A673 (cell line): ENCODE data around the gene PTPN5. TPM values are rescaled to one million over a fixed set of nuclear protein-coding genes. Genes with fewer than 3 reads are reported as not detected.

ENCODE experiments used
- BruUV-seq: library from RNA; stranded (reverse); fragments of 400-500 nt; replicated peaks from 2 replicates; lab custom pipeline; 2021; lab: Mats Ljungman, UMichigan
- CTCF ChIA-PET: fragments of 300-600 bp; sonication (Branson Sonifier 250); formaldehyde crosslinking; loops from one replicate; lab custom pipeline; 2022; ENCODE audit warnings: antibody characterized with exemption; lab: Charles Lee
- POLR2A ChIA-PET: fragments of 300-600 bp; sonication (Branson Sonifier 250); formaldehyde crosslinking; loops from one replicate; lab custom pipeline; 2022; ENCODE audit warnings: antibody characterized with exemption; ENCODE audit not compliant: low non-redundant PET; lab: Charles Lee
- DNase-seq: peaks from one replicate; pipeline ENCODE4 v3.0.0-alpha.2; 2015; ENCODE audit warnings: low spot score
- H3K27ac ChIP-seq: fragments of 200-600 bp; sonication (generic); 2 replicates; pipeline ENCODE4 v1.5.1; 2016; ENCODE audit warnings: mixed run types, low read depth, mild to moderate bottlenecking, mixed read lengths, antibody characterized with exemption, low read length; ENCODE audit not compliant: poor library complexity, severe bottlenecking
- H3K27me3 ChIP-seq: fragments of 200-600 bp; sonication (generic); replicated peaks from 2 replicates; pipeline ENCODE4 v1.6.1; 2017; ENCODE audit warnings: mixed run types, low read depth, mild to moderate bottlenecking, mixed read lengths, antibody characterized with exemption, low read length; ENCODE audit not compliant: insufficient read depth, poor library complexity
- H3K36me3 ChIP-seq: fragments of 200-600 bp; sonication (generic); 2 replicates; pipeline ENCODE4 v1.6.1; 2016; ENCODE audit warnings: mixed run types, mild to moderate bottlenecking, mixed read lengths, antibody characterized with exemption, low read length; ENCODE audit not compliant: insufficient read depth, poor library complexity, severe bottlenecking
- H3K4me1 ChIP-seq: fragments of 200-600 bp; sonication (generic); 2 replicates; pipeline ENCODE4 v1.6.1; 2017; ENCODE audit warnings: mixed run types, mild to moderate bottlenecking, mixed read lengths, antibody characterized with exemption, low read length; ENCODE audit not compliant: insufficient read depth, poor library complexity, severe bottlenecking
- H3K4me3 ChIP-seq: fragments of 200-600 bp; sonication (generic); 2 replicates; pipeline ENCODE4 v1.5.1; 2016; ENCODE audit warnings: low read depth, mixed run types, mild to moderate bottlenecking, mixed read lengths, low read length; ENCODE audit not compliant: poor library complexity, severe bottlenecking
- H3K9me3 ChIP-seq: fragments of 200-600 bp; sonication (generic); 2 replicates; pipeline ENCODE4 v1.6.1; 2016; ENCODE audit warnings: mixed run types, low read depth, mild to moderate bottlenecking, mixed read lengths, antibody characterized with exemption, low read length; ENCODE audit not compliant: poor library complexity, severe bottlenecking
- CTCF ChIP-seq: fragments of 300-800, 200-600 bp; sonication (generic); conservative IDR thresholded peaks from 2 replicates; pipeline ENCODE4 v1.5.1; 2017; ENCODE audit warnings: low read depth, mild to moderate bottlenecking, antibody characterized with exemption, low read length, moderate library complexity, mixed read lengths
- EZH2 ChIP-seq: fragments of 200-600 bp; sonication (generic); IDR thresholded peaks from 2 replicates; pipeline ENCODE4 v1.6.1; 2017; ENCODE audit warnings: borderline replicate concordance, low read depth, mild to moderate bottlenecking, mixed read lengths, antibody characterized with exemption, low read length; ENCODE audit not compliant: poor library complexity, severe bottlenecking
- intact Hi-C: fragments of 100-400 bp; cut with micrococcal nuclease; formaldehyde crosslinking; loops from one replicate; pipeline ENCODE4 v1.10.0; 2022; ENCODE audit not compliant: unreplicated experiment
- total RNA-seq: library from RNA; stranded (reverse); gene quantifications from 2 replicates; pipeline ENCODE4 v1.2.3, GENCODE V29; 2021

Gene PTPN5
- total RNA-seq, 1 experiment from 2014 or later = 0.21 TPM

GRCh38 chr11:18705651-18706281 is 85.8 kb downstream of the PTPN5 start:
- Histone ChIP-seq H3K36me3 (no peaks in the 10 kb centered on the region), H3K9me3 (no peaks in the 10 kb centered on the region), H3K27ac (no peak overlapping the region), H3K4me3 (peak overlapping the region; percentile 39), H3K27me3 (peaks cover 7% of the 10 kb centered on the region), H3K4me1 (no peaks in the 10 kb centered on the region)
- CTCF ChIA-PET = interaction anchor here (1.4 kb wide), 1 partner anchor 16 kb away, joined by 4 read pairs; no protein-coding TSS in a partner anchor
- no peak for TF ChIP-seq CTCF
- TF ChIP-seq EZH2 = no peak
- POLR2A ChIA-PET = no interaction called here
- DNase-seq = no peak
- no TSS peak for BruUV-seq
- intact Hi-C loops = no loop called here

- no peaks in the 10 kb centered on the region for H3K4me1 ChIP-seq
- DNase-seq = no peak
- intact Hi-C loops = no loop called here
- ChIA-PET CTCF (no interaction called here), POLR2A (no interaction called here)
- TF ChIP-seq CTCF (no peak), EZH2 (no peak)
- no TSS peak for BruUV-seq
- H3K4me3 ChIP-seq = no peak overlapping the region
- no peaks in the 10 kb centered on the region for H3K9me3 ChIP-seq
- H3K27ac ChIP-seq = no peak overlapping the region
- H3K27me3 ChIP-seq = peaks cover 7% of the 10 kb centered on the region
- H3K36me3 ChIP-seq = no peaks in the 10 kb centered on the region
These were observed 86.9 kb downstream of the PTPN5 start for GRCh38 chr11:18704698-18705097.

GRCh38 chr11:18704045-18704645 is 87.5 kb downstream of the PTPN5 start:
- ChIA-PET CTCF (no interaction called here), POLR2A (no interaction called here)
- Histone ChIP-seq H3K36me3 (no peaks in the 10 kb centered on the region), H3K4me3 (no peak overlapping the region), H3K27me3 (peaks cover 7% of the 10 kb centered on the region), H3K4me1 (no peaks in the 10 kb centered on the region), H3K9me3 (no peaks in the 10 kb centered on the region), H3K27ac (no peak overlapping the region)
- BruUV-seq = no TSS peak
- no peak for TF ChIP-seq CTCF
- TF ChIP-seq EZH2 = no peak
- intact Hi-C loops = no loop called here
- DNase-seq = no peak
